ENCODE data around the gene LIPI.

LIPI gene

GRCh38 chr21:14078746-14079375 lies 131.9 kb downstream of the LIPI start:
- no peaks in the 10 kb centered on the region for H3K79me2 ChIP-seq (ENCODE audit: low read length)
- H3K27me3 ChIP-seq (ENCODE audit: low read depth, low read length) = no peaks in the 10 kb centered on the region
- H3K4me3 ChIP-seq (ENCODE audit: low read length) = no peak overlapping the region
- no peak for TF ChIP-seq CTCF (IDR thresholded peaks at IDR 0.05; ENCODE audit: low read depth, low read length)
- no peak for TF ChIP-seq EZH2phosphoT487 (IDR thresholded peaks at IDR 0.05; ENCODE audit: low read depth)
- no peak overlapping the region for H3K9ac ChIP-seq (ENCODE audit: low read length)
- H3K9me3 ChIP-seq (ENCODE audit: insufficient read depth, low read length) = no peaks in the 10 kb centered on the region
- no peaks in the 10 kb centered on the region for H4K20me1 ChIP-seq (ENCODE audit: insufficient read depth, low read length)
- H3K4me1 ChIP-seq (ENCODE audit: low read length) = no peaks in the 10 kb centered on the region
- H3K36me3 ChIP-seq (replicated peaks; ENCODE audit: low read depth, low read length) = no peaks in the 10 kb centered on the region
- no peak overlapping the region for H2AFZ ChIP-seq (ENCODE audit: low read depth, low read length)
- no peak overlapping the region for H3K4me2 ChIP-seq (ENCODE audit: low read length)
- no peak overlapping the region for H3K27ac ChIP-seq (ENCODE audit: low read length)

- H3K9ac ChIP-seq (ENCODE audit: low read length) = no peak overlapping the region
- no peaks in the 10 kb centered on the region for H3K27me3 ChIP-seq (ENCODE audit: low read depth, low read length)
- no peak overlapping the region for H3K27ac ChIP-seq (ENCODE audit: low read length)
- H3K4me1 ChIP-seq (ENCODE audit: low read length) = no peaks in the 10 kb centered on the region
- H3K4me3 ChIP-seq (ENCODE audit: low read length) = no peak overlapping the region
- no peaks in the 10 kb centered on the region for H3K9me3 ChIP-seq (ENCODE audit: insufficient read depth, low read length)
- H3K4me2 ChIP-seq (ENCODE audit: low read length) = no peak overlapping the region
- TF ChIP-seq EZH2phosphoT487 (IDR thresholded peaks at IDR 0.05; ENCODE audit: low read depth) (no peak), CTCF (IDR thresholded peaks at IDR 0.05; ENCODE audit: low read depth, low read length) (no peak)
- H4K20me1 ChIP-seq (ENCODE audit: insufficient read depth, low read length) = no peaks in the 10 kb centered on the region
- H2AFZ ChIP-seq (ENCODE audit: low read depth, low read length) = no peak overlapping the region
- no peaks in the 10 kb centered on the region for H3K36me3 ChIP-seq (replicated peaks; ENCODE audit: low read depth, low read length)
- no peaks in the 10 kb centered on the region for H3K79me2 ChIP-seq (ENCODE audit: low read length)
Measured at GRCh38 chr21:14076143-14076806, 134.5 kb downstream of the LIPI start.

- H3K9me3 ChIP-seq (ENCODE audit: insufficient read depth, low read length) = no peaks in the 10 kb centered on the region
Measured at GRCh38 chr21:14075346-14076142, 135.2 kb downstream of the LIPI start.

More at GRCh38 chr21:14075346-14076142, 135.2 kb downstream of the LIPI start:
- no peak overlapping the region for H3K4me3 ChIP-seq (ENCODE audit: low read length)
- H3K27ac ChIP-seq (ENCODE audit: low read length) = no peak overlapping the region
- H3K27me3 ChIP-seq (ENCODE audit: low read depth, low read length) = no peaks in the 10 kb centered on the region
- H3K4me2 ChIP-seq (ENCODE audit: low read length) = no peak overlapping the region
- H3K9ac ChIP-seq (ENCODE audit: low read length) = no peak overlapping the region
- TF ChIP-seq EZH2phosphoT487 (IDR thresholded peaks at IDR 0.05; ENCODE audit: low read depth) (no peak), CTCF (IDR thresholded peaks at IDR 0.05; ENCODE audit: low read depth, low read length) (no peak)
- no peaks in the 10 kb centered on the region for H3K36me3 ChIP-seq (replicated peaks; ENCODE audit: low read depth, low read length)
- H3K4me1 ChIP-seq (ENCODE audit: low read length) = no peaks in the 10 kb centered on the region
- H2AFZ ChIP-seq (ENCODE audit: low read depth, low read length) = no peak overlapping the region
- no peaks in the 10 kb centered on the region for H4K20me1 ChIP-seq (ENCODE audit: insufficient read depth, low read length)
- no peaks in the 10 kb centered on the region for H3K79me2 ChIP-seq (ENCODE audit: low read length)

All from OCI-LY3 (cell line).